ENCODE measurements around the gene GJA9.
"Not testable (repeated sequence)": the region's sequence is repeated elsewhere in the genome, so short reads cannot be mapped to it uniquely, and the experiment has no call there.

DNA sequence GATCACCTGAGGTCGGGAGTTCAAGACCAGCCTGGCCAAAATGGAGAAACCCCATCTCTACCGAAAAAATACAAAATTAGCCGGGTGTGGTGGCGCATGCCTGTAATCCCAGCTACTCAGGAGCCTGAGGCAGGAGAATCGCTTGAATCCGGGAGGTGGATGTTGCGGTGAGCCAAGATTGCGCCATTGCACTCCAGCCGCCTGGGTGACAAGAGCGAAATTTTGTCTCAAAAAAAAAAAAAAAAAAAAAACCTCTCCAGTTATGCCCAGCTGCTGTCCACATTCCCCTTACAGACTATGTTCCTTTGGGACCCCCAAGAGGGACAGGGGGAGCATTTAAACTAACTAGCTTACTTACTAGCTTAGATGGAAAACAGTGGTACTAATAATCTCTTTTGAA, 45.1 kb downstream of the GJA9 start:
- TF ChIP-seq, protein P1, sequence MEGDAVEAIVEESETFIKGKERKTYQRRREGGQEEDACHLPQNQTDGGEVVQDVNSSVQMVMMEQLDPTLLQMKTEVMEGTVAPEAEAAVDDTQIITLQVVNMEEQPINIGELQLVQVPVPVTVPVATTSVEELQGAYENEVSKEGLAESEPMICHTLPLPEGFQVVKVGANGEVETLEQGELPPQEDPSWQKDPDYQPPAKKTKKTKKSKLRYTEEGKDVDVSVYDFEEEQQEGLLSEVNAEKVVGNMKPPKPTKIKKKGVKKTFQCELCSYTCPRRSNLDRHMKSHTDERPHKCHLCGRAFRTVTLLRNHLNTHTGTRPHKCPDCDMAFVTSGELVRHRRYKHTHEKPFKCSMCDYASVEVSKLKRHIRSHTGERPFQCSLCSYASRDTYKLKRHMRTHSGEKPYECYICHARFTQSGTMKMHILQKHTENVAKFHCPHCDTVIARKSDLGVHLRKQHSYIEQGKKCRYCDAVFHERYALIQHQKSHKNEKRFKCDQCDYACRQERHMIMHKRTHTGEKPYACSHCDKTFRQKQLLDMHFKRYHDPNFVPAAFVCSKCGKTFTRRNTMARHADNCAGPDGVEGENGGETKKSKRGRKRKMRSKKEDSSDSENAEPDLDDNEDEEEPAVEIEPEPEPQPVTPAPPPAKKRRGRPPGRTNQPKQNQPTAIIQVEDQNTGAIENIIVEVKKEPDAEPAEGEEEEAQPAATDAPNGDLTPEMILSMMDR (conservative IDR thresholded peaks at IDR 0.05 in 1 of 2, IDR thresholded peaks at IDR 0.05 in 1 of 2; ENCODE audit: low read depth in 1 of 2, low read length in 2 of 2), result not testable (repeated sequence)
- not testable (repeated sequence) for TF ChIP-seq EZH2 (IDR thresholded peaks at IDR 0.05; ENCODE audit: low read length, missing control alignments)

All from fibroblast of lung (primary cell).